Measurements from ENCODE around the gene BMP8A.

The BMP8A gene

GRCh38 chr1:39573736-39574624 lies 82.5 kb downstream of the BMP8A start:
- DNase-seq, result no peak

- DNase-seq, result no peak
Measured at GRCh38 chr1:39574646-39575045, 83.2 kb downstream of the BMP8A start.
